HS-27A (cell line): ENCODE data around the gene ARL4C.

Experiments
- DNase-seq: peaks from one replicate; pipeline ENCODE4 v3.0.0-alpha.2; 2012; ENCODE audit warnings: low read depth, missing footprints

The ARL4C gene

DNA sequence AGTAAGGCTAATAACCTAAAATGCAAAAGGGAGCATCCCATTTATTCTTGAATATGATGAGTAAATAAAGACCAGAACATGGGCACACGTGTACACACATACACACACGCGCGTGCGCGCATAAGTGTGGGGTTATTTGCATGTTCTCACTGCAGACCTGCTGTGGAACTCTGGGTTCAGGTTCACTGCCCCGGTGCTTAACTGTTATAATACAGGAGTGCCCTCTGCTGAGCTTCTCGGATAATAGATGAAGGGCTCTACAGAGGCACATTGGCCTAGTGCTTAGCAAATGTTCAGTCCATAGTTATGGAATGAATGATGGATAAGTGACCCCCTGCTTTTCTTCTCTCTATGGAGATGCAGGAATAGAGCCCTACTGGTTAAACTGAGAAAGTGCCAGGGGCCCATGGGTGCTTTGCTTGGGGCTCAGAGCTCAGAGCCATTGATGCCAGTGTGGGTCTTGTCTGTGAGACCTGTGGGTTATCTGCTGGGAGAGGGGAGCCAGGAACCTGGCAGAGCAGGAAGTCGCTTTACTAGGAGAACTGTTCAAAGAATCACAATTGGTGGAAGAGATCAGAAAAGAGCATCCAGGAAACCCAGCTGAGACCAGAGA lies 3.6 kb upstream of the ARL4C start:
- no peak for DNase-seq

DNA sequence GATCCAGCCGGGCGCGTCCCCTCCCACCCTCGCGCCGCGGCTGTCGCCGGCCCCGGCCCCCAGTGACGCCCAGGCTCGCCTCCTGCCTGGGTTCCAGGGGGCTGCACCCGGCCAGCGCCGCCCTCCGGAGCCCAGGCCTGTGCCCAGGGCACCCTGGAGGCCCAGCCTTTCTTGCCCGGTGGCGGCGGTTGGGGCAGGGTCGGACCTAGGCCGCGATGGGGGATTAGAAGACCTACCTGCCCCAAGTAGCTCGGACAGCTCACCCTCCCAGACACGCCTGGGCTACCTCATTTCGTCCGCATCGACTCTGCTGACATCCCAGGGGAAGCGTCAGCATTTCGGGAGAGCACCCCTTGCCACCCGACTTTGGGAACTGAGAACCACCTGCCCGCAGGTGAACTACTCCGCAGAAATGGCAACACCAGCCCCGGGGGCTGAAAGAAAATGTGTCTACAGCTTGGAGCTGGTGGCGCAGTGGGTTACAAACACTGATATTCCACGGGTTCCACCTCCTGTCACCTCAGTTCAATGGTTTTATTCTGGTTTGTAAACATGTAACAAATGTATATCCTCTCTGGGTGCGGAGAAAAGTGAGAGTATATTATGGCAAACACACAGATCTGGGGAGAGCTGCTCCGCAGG lies 834 bp upstream of the ARL4C start:
- no peak for DNase-seq

DNA sequence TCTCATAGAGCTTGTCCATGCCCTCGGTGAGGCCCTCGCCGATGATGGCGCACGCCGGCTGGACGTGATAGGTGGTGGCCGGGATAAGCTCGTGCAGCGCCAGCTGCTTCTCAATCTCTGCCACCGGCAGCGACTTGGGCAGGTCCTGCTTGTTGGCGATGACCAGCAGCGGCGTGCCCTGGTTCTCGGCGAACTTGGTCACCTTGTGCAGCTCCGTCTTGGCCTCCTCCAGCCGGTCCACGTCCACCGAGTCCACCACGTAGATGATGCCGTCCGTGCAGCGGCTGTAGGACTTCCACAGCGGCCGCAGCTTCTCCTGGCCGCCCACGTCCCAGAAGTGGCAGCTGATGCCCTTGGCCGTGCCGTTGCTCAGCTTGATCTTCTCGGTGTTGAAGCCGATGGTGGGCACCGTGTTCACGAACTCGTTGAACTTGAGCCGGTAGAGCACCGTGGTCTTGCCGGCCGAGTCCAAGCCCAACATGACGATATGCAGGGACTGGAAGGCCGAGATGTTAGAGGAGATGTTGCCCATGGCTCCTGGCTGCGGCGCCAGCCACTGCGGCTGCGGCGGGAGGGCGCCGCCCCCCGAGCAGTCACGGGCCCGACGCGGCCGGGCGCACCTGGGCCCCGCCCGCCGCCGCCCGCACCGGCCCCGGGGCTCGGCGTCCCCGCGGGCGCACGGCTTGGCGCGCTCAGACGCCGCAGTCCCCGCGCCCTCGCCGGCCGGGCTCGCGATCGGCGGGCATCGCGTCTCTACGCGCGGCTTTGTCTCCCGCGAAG lies 636 bp downstream of the ARL4C start:
- DNase-seq = no peak

DNA sequence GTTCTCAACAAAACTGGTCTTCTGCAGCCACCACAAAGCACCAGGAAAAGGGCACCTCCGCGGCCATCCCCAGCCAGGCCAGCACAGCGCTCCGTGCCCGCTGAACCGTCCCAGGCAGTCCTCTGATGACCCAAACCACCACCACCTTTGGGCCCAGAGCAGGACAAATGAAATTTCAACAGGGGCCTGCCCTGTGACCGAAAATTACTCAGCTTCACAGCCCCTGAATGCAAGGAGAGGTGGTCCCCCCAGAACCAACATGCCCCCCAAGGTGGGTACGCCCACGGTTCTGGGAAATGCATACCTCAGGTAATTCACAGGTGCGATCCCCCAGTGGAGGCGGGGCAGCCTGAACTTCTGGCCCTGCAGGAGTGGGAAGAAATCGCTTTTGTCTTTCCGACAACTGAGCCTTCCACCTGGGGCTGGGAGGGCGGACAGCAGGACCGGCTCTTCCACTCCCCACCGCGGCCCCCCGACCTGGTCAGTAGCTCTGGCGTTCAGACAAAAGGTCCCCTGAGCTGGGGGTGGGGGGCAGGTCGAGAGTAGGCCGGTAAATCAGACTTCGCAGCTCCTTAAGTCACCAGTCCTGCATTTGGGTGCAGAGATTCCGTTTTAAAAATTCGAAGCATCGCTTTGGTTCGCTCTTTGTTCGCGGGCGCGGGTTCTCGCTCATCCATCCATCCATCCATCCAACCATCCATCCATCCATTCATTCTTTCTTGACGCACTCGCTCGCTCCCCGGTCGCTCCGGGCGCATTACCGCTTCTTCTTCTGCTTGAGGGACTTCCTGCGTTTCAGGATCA lies 1.4 kb downstream of the ARL4C start:
- DNase-seq = no peak

DNA sequence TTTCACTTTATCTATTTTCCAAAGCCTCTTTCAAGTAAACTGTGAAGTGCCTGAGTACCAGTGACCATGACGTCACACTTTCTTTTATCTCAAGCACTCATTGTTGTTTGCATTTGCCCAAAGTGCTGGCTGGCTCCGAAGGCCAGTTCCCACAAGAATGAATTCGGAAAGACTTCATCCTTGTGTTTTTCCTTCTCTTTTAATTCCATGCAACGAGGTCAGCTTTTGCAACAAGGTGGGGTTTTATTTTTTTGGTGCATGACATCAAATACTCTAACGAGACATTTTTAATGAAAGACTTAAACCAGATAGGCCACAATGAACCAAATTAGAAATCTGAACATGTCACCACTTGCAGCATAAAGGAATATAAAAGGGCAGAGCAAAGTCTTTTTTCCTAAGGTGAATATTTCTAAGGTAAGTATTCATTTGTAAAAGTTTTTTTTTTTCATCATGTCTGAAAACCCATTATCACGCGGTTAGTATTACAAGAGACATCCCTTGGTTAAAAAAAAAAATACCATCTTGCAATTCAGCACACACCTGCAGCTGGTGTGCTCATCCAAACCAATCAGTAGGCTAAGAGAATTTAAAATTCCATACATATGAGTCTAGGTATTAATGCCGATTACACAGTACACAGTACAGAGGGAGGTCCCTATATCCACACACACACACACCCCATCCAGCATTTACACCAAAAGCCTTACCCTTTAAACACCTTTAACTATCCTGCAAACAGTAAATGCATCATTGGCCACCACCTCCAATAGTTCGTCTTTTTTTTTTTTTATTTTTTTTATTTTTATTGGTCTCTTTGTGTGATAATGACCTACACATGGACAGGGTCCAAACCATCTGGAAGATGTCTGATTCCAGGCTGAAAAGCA lies 2.3 kb downstream of the ARL4C start:
- DNase-seq = no peak

DNA sequence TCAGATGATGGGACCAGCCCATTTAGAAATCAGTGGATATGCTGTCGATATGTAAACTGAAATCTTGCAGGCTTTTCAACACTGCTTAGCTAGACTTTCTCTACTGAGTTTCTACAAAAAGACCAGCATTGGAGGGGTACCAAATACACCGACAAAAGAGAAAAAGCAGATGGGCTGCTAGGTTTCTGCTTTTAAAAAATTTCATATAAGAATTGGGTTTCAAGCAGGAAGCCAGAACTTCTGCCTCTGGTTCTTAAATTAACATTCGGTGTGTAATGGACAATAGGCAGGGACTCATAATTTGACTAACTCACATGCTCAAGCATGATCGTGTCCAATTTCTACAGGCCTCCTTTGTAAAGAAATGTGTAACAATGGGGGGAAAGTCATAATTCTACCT lies 3.1 kb downstream of the ARL4C start:
- no peak for DNase-seq

DNA sequence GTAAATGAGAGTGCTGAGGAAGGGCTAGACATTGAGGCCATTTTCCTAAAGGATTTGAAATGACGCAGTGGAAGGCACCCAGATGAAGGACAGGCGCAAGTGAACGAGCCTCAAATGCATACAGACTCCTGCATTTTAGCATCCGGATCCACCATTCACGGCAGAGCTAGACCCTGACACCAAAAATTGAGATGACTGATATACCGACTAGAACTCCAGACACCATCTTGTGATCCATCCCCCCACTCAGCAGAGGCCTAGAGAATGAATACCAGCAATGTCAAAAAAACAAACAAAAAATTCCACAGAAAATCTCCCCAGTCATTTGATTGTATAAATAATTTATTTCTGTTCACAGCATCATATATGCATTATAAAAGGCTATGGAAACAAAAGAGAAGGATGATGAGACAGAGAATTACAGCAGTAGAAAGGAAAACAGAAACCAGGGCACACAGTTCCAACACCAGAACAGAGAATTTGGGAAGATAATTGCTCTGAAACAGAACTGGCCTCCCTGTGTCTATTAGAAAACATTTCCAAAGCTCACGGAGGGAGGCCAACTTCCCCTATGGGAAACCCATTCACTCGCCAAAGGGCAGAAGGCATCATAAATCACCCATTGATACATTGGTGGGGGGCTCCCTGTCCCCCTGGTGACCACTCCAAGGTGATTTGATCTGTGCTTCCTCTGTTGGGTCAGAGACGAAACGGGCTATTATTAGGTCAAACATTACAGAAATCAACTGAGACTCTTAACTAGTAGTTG lies 4.0 kb downstream of the ARL4C start:
- DNase-seq = no peak

DNA sequence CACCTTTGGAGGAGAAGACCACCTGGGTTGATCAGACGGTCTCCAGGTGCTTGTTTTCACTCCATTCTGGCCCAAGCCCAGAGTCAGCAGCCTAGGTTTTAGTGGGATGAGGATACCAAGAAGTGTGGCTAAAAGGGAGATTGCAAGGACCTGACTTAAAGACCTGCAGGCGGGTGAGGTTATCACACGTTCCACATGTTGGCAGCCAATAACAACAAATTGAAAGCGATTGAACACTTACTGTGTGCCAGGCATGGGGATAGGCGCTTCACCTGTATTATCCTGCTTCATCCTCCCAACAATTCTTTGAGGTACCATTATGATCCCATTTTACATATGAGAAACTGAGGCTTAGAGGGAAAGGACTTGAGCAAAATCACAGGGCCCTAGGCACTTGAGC lies 5.0 kb downstream of the ARL4C start:
- no peak for DNase-seq

DNA sequence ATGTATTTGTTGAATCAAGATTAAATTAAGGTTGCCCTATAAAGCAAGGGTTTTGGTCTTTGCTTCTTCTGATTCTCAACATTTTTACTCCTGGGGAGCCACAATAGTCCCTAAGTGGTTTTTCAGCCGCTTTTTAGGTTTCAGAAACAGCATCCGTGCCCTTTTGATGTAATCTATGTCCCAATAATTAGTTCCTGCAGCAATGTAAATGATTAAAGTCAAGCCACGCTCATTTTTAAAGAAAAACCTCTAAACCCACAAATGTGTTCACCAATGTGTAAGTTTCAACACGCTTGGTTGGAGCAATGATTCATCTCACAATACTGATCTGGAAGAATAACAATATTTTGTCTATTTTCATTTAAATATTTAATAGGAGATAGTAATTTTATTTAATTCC lies 5.6 kb downstream of the ARL4C start:
- no peak for DNase-seq

DNA sequence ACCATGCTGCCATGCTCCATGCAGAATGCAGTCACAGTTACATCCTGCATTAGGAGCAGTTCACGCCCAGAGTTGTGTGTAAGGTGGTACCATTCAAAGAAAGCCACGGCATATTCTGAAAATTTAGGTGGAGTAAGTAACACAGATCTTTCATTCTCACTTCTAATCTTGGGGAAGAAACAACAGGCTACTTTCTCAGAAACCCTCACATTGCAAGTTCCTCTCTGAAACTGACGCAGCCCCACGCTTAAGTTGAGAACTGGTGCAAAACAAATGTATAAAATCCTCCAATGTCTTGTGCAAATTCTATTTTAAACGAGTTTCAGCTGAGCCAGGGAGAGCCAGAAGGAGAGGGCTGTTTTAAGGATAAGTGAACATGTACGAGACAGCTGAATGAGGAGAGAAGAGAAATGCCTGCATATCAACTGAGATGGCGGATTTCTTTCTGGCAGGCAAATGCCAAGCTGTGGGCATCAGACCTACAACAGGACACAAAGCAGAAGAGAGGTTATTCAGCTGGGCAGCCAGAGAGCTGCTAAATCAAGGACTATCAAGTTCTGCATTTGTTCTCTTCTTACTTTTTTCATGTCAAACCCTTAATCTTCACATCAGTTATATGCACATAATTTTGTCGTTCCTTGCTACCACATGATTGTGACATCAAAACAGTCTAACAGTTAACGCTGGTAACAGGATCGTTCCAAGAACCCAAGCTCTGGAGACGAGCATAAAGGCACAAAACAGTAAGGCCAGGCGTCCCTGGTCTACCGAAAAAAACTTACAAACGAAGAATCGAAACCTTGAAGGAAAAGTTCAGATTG lies 6.4 kb downstream of the ARL4C start:
- no peak for DNase-seq

DNA sequence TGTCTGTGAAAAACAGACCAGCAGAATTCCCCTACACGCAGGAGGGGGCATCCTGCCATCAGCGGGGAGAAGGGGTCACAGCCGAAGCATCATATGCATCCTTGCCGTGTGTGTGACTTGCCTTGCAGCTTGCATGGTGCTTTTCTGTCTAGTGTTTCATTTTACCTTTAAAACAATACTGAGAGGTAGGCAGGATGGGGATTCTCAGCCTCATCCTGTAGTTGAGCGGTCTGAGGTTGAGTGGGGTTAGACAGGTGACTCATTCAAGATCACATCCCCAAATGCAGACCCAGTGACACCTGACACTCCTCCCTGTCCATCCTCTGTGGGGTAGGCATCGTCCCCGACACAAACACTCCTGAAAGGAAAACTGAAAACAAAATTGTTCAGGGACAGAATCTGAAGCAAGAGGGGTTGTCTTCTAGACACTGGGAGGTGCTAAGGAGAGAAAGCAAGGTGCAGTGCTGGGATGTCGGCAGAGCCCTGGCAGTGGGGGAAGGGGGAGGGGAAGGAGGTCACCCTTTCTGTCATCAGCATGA lies 7.9 kb downstream of the ARL4C start:
- DNase-seq = no peak

DNA sequence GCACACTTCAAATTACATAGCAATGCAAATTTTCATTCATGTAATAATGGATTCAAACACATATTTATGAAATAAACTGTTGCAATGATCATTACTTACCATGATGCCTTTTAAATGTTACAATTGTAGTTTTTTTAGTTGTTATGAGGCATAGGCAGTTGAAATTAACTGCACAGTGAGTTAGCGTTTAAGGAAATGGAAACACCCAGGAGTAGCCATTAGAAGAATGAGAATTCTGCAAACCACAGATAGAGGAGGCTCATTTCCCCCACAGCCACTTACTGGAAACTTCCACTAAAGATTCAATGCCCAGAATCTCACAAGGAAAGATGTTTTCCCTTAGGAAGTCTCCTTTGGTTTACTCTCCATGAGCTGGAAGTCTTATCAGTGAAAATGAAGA lies 8.4 kb downstream of the ARL4C start:
- no peak for DNase-seq

DNA sequence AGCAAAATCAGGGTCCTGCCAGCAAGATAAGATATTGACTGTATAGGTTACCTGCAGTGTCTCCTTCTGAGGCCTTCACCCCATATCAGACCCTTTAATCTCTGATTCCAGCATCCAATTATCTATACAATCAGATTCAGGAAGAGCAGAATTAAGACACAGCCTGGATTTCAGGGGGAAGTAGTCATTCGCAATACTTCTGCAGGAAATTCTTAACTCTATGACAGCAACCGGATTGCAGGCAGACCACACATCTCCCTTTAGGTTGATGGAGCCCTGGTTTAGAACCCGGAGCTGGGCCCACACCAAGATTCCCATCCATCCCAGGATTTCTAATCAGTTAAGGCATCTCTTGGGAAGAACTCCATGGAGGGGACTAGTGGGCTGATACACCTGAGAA lies 9.5 kb downstream of the ARL4C start:
- no peak for DNase-seq

DNA sequence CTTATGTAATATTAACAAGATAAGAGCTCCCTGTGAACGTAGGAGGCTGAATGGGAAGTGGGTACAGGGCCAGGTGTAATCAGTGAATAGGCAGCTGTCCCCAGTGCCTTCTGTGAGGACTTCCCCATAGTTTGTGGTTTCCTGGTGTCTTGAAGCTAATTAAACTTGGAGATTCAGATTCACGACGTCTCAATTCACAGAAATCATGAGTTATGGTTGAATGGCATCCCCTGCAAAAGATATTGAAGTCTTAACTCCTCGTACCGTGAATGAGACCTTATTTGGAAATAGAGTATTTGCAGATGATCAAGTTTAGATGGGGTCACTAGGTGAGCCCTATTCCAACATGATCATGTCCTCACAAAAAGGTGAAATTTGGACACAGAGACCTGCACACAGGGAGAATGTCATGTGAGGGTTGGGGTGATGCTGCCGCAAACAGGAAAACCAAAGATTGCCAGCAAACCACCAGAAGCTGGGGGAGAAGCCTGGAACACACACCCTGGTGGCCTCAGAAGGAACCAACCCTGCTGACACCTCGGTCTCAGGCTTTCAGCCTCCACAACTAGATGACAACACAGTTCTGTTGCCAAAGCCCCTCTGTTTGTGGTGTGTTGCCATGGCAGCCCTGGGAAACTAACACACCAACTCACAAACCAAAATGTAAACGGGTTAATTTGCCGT lies 13.2 kb downstream of the ARL4C start:
- DNase-seq = no peak

DNA sequence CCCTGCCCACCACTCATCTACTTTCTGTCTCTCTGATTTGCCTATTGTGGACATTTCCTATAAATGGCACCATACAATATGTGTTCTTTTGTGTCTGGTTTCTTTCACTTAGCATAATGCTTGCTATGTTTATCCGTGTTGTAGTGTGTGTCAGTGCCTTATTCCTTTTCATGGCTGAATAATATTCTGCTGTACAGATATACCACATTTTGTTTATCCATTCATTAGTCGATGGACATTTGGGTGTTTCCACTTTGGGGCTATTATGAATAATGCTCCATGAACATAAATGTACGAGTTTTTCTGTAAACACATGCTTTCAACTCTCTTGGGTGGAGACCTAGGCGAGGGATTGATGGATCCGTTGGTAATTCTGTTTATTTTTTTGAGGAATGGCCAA lies 15.6 kb downstream of the ARL4C start:
- DNase-seq = no peak

DNA sequence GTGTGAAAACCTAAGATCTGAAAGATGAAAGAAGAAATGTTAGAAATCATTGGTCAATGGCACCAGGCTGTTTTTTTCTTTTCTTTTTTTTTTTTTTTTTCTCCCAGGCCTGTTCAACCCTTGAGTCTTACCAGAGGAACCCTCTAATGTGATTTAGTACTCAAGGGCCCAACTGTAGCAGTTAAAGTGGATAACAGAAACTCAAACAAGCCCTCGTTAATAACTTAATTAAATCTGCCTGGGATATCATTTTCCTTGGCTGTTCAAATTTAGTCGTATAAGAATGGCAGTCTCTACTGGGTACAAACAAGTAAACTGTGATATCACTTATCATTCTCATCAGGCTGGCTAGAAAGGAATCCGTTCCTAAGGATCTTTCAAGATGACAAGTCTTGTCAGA lies 16.5 kb downstream of the ARL4C start:
- no peak for DNase-seq

DNA sequence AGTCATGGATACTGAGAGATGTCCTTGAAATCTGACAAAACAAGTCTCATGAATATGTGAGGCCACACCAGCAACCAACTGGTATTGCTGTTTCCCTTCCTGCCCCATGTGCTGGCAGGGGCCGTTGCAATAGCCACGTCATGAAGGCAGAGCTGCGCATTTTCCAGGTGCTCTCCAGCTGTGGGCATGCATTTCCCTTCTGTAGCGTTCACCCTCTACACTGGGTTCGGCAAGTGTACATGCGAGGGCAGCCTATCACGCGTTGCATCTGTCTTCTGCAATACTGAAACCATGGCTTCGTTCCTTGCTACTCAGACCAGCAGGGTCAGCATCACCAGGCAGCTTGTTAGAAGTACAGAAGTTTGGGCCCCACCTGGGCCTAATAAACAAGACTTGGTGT lies 17.4 kb downstream of the ARL4C start:
- DNase-seq = no peak

DNA sequence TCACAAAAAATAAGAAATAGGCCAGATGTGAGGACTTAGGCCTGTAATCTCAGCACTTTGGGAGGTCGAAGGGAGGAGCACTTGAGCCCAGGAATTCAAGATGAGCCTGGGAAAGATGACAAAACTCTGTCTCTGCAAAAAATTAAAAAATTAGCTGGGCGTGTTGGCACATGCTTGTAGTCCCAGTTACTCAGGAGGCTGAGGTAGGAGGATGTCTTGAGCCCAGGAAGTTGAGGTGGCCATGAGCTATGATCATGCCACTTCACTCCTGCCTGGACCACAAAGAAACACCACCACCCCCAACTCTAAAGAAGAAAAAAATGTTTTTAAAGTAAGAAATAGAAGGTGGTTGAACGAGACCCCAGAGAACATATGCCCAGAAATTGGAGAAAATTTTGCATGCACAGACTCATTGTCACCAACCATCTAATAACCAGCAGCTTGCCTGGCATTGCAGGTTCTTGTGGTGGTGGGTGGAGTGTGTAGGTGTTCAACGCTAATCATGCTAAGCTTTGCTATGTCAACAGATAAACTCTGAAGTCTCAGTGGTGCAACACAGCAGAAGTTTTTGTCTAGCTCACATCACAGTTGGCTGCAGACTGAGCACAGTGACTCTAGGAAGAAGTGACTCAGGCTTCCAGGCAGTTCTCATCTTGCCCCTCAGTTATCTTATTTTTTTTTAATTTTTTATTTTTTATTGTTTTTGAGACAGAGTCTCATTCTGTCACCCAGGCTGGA lies 18.6 kb downstream of the ARL4C start:
- DNase-seq = no peak
